ENCODE data around the gene UBE2G1.
A peak's percentile ranks its signal among the peaks of the same experiment; 100 is the strongest.

The UBE2G1 gene

GRCh38 chr17:4333041-4333440 lies 33.4 kb downstream of the UBE2G1 start:
- DNase-seq, result no peak

- DNase-seq, result no peak
Observed at GRCh38 chr17:4332296-4332970, 34.0 kb downstream of the UBE2G1 start.

- no peak for DNase-seq
Observed at GRCh38 chr17:4331614-4332013, 34.9 kb downstream of the UBE2G1 start.

- DNase-seq, result no peak
Observed at GRCh38 chr17:4329838-4330237, 36.6 kb downstream of the UBE2G1 start.

GRCh38 chr17:4327606-4328005 lies 38.9 kb downstream of the UBE2G1 start:
- DNase-seq, result no peak

- DNase-seq, result no peak
Observed at GRCh38 chr17:4326608-4327007, 39.9 kb downstream of the UBE2G1 start.

- DNase-seq, result no peak
Observed at GRCh38 chr17:4326112-4326511, 40.4 kb downstream of the UBE2G1 start.

GRCh38 chr17:4324463-4324862 lies 42.0 kb downstream of the UBE2G1 start:
- DNase-seq, result no peak

- no peak for DNase-seq
Observed at GRCh38 chr17:4319221-4319620, 47.3 kb downstream of the UBE2G1 start.

GRCh38 chr17:4318596-4318995 lies 47.9 kb downstream of the UBE2G1 start:
- no peak for DNase-seq

GRCh38 chr17:4318186-4318585 lies 48.3 kb downstream of the UBE2G1 start:
- no peak for DNase-seq

GRCh38 chr17:4317610-4318009 lies 48.9 kb downstream of the UBE2G1 start:
- no peak for DNase-seq

- no peak for DNase-seq
Observed at GRCh38 chr17:4316648-4317047, 49.8 kb downstream of the UBE2G1 start.

GRCh38 chr17:4314618-4315017 lies 51.9 kb downstream of the UBE2G1 start:
- DNase-seq, result no peak

GRCh38 chr17:4314179-4314578 lies 52.3 kb downstream of the UBE2G1 start:
- no peak for DNase-seq

- no peak for DNase-seq
Observed at GRCh38 chr17:4313221-4314114, 53.0 kb downstream of the UBE2G1 start.

GRCh38 chr17:4310354-4311060 lies 56.0 kb downstream of the UBE2G1 start:
- no peak for DNase-seq

- no peak for DNase-seq
Observed at GRCh38 chr17:4309897-4310296, 56.6 kb downstream of the UBE2G1 start.

- DNase-seq, result no peak
Observed at GRCh38 chr17:4307179-4307930, 59.1 kb downstream of the UBE2G1 start.

- DNase-seq, result no peak
Observed at GRCh38 chr17:4305224-4305623, 61.3 kb downstream of the UBE2G1 start.

- DNase-seq, result peak; percentile 5
Observed at GRCh38 chr17:4304417-4305027, 62.0 kb downstream of the UBE2G1 start.

- DNase-seq, result no peak
Observed at GRCh38 chr17:4301066-4301465, 65.4 kb downstream of the UBE2G1 start.

Measured in DMS79 (cell line).